Fibroblast of peridontal ligament (primary cell): ENCODE results near the gene GPLD1.
A peak's percentile ranks its signal among the peaks of the same experiment; 100 is the strongest.

Experiments used
- DNase-seq: peaks from one replicate; pipeline ENCODE4 v3.0.0-alpha.2; 2010; ENCODE audit errors: extremely low read depth

Gene GPLD1

GRCh38 chr6:24455061-24455460 is 34.3 kb downstream of the GPLD1 start:
- DNase-seq, result no peak

- no peak for DNase-seq
These were observed 34.9 kb downstream of the GPLD1 start for GRCh38 chr6:24454452-24454851.

- DNase-seq, result no peak
These were observed 35.5 kb downstream of the GPLD1 start for GRCh38 chr6:24453921-24454320.

GRCh38 chr6:24451581-24452388 is 37.6 kb downstream of the GPLD1 start:
- DNase-seq, result no peak

- no peak for DNase-seq
These were observed 40.4 kb downstream of the GPLD1 start for GRCh38 chr6:24448828-24449525.

- DNase-seq, result no peak
These were observed 41.0 kb downstream of the GPLD1 start for GRCh38 chr6:24448396-24448795.

- DNase-seq, result no peak
These were observed 42.7 kb downstream of the GPLD1 start for GRCh38 chr6:24446670-24447069.

GRCh38 chr6:24445704-24446103 is 43.7 kb downstream of the GPLD1 start:
- DNase-seq, result no peak

- no peak for DNase-seq
These were observed 44.8 kb downstream of the GPLD1 start for GRCh38 chr6:24444588-24444987.

- no peak for DNase-seq
These were observed 47.8 kb downstream of the GPLD1 start for GRCh38 chr6:24441599-24441904.

- no peak for DNase-seq
These were observed 48.3 kb downstream of the GPLD1 start for GRCh38 chr6:24440897-24441598.

- DNase-seq, result no peak
These were observed 49.4 kb downstream of the GPLD1 start for GRCh38 chr6:24439858-24440539.

GRCh38 chr6:24436979-24437378 is 52.4 kb downstream of the GPLD1 start:
- DNase-seq, result no peak

GRCh38 chr6:24432611-24433010 is 56.8 kb downstream of the GPLD1 start:
- DNase-seq, result no peak

- DNase-seq, result peak; percentile 60
These were observed 58.3 kb downstream of the GPLD1 start for GRCh38 chr6:24431045-24431451.

- peak; percentile 32 for DNase-seq
These were observed 59.3 kb downstream of the GPLD1 start for GRCh38 chr6:24430086-24430485.

- no peak for DNase-seq
These were observed 60.2 kb downstream of the GPLD1 start for GRCh38 chr6:24429146-24429545.

- DNase-seq, result peak; percentile 54
These were observed 60.8 kb downstream of the GPLD1 start for GRCh38 chr6:24428615-24429014.

GRCh38 chr6:24426729-24427446 is 62.5 kb downstream of the GPLD1 start:
- peak; percentile 28 for DNase-seq

- DNase-seq, result no peak
These were observed 64.3 kb downstream of the GPLD1 start for GRCh38 chr6:24425091-24425490.

- no peak for DNase-seq
These were observed 69.9 kb downstream of the GPLD1 start for GRCh38 chr6:24419526-24419925.

- no peak for DNase-seq
These were observed 73.6 kb downstream of the GPLD1 start for GRCh38 chr6:24415753-24416152.
